Mucosa of descending colon (tissue), 3 donors: ENCODE data around the gene SLC26A3. TPM values are rescaled to one million over a fixed set of nuclear protein-coding genes. Genes with fewer than 3 reads are reported as not detected.

Experiments used
- ATAC-seq: fragments of 200-7000 bp; cut with Tn5 transposase; one replicate; pipeline ENCODE4 v1.9.1; 2020; ENCODE audit warnings: mild to moderate bottlenecking, moderate library complexity
- DNase-seq, 3 donors: peaks; one replicate each; pipeline ENCODE4 v3.0.0-alpha.2; 2020
- H3K36me3 ChIP-seq: fragments of 200-600 bp; one replicate; pipeline ENCODE4 v1.8.0; 2021; ENCODE audit warnings: low read depth, mild to moderate bottlenecking
- H3K4me1 ChIP-seq: fragments of 200-600 bp; one replicate; pipeline ENCODE4 v1.8.0; 2021; ENCODE audit warnings: low read depth, mild to moderate bottlenecking
- H3K4me3 ChIP-seq: fragments of 200-600 bp; one replicate; pipeline ENCODE4 v1.8.0; 2021; ENCODE audit warnings: mild to moderate bottlenecking
- H3K9me3 ChIP-seq: fragments of 200-600 bp; one replicate; pipeline ENCODE4 v1.8.0; 2021; ENCODE audit warnings: mild to moderate bottlenecking
- intact Hi-C, 2 donors: fragments of 100-400 bp; cut with DNase I in 1 of 2; cut with micrococcal nuclease in 1 of 2; formaldehyde crosslinking; loops; one replicate each; pipeline versions ENCODE4 v1.11.0 to v1.11.1; 2022; cut with DNase I, micrococcal nuclease
- total RNA-seq, 3 donors: library from RNA; stranded (reverse); fragmentation: NEBNext Ultra II Directional in 2 of 3; extraction: Animal tissue kit (Norgen Biotek cat#: 25700) in 2 of 3; gene quantifications; one replicate each; pipeline versions ENCODE4 v1.2.1 to v1.2.4, GENCODE V29; 2021 to 2023
- TF ChIP-seq, protein P1 (sequence below): fragments of 200-600 bp; IDR thresholded peaks from one replicate; pipeline ENCODE4 v1.8.0; 2022; ENCODE audit warnings: antibody characterized with exemption, mild to moderate bottlenecking
- donor health status: DM: no; HTN: no; CAD: no; lungs with moderate emphysema.
- donor health status: DM: no; HTN: no; CAD: no.
- donor health status: DM: no; HTN: yes; CAD: no.

SLC26A3 gene
- total RNA-seq, 3 donors from 2014 or later = 1,687 to 3,849 (median 2,946) TPM

DNA sequence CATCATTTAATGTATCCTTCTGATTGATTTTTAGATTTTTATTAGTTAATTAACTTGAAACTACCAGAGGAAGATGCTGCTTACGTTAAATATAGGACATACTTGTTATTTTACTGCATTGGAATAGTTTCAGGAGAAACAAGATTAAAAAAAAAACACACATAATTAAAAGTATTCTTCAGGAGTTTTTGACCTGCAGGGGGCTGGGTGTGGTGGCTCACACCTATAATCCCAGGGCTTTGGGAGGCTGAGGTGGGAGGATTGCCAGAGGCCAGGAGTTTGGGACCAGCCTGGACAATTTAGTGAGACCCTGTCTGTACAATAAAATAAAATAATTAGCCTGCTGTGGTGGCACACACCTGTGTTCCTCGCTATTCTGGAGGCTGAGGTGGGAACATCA, 48.4 kb downstream of the SLC26A3 start:
- ATAC-seq (no peak), DNase-seq (peak in 1 of 3 donors; percentile 34)
- TF ChIP-seq, protein P1, sequence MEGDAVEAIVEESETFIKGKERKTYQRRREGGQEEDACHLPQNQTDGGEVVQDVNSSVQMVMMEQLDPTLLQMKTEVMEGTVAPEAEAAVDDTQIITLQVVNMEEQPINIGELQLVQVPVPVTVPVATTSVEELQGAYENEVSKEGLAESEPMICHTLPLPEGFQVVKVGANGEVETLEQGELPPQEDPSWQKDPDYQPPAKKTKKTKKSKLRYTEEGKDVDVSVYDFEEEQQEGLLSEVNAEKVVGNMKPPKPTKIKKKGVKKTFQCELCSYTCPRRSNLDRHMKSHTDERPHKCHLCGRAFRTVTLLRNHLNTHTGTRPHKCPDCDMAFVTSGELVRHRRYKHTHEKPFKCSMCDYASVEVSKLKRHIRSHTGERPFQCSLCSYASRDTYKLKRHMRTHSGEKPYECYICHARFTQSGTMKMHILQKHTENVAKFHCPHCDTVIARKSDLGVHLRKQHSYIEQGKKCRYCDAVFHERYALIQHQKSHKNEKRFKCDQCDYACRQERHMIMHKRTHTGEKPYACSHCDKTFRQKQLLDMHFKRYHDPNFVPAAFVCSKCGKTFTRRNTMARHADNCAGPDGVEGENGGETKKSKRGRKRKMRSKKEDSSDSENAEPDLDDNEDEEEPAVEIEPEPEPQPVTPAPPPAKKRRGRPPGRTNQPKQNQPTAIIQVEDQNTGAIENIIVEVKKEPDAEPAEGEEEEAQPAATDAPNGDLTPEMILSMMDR = no peak
- Histone ChIP-seq H3K9me3 (no peaks in the 10 kb centered on the region), H3K36me3 (peaks cover 3% of the 10 kb centered on the region), H3K4me1 (no peaks in the 10 kb centered on the region), H3K4me3 (no peak overlapping the region)
- intact Hi-C loops = no loop called here

DNA sequence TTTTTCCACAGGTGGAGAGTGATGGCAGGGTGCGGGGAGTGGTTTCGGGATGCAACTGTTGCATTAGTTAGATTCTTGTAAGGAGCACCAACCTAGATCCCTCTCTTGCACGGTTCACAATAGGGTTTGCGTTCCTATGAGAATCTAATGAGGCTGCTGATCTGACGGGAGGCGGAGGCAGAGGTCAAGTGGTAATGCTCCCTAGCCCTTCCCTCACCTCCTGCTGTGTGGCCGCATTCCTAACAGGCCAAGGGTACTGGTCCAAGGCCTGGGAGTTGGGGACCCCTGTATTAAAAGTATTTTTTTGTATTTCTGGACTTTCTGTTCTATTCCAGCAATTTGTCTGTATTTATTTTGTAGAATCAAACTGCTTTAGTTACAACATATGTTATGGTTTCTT, 51.9 kb downstream of the SLC26A3 start:
- no peak for DNase-seq
- Histone ChIP-seq H3K4me3 (no peak overlapping the region), H3K36me3 (no peaks in the 10 kb centered on the region), H3K4me1 (peaks cover 4% of the 10 kb centered on the region), H3K9me3 (no peaks in the 10 kb centered on the region)
- TF ChIP-seq, protein P1 = no peak
- ATAC-seq = no peak
- intact Hi-C loops = no loop called here

DNA sequence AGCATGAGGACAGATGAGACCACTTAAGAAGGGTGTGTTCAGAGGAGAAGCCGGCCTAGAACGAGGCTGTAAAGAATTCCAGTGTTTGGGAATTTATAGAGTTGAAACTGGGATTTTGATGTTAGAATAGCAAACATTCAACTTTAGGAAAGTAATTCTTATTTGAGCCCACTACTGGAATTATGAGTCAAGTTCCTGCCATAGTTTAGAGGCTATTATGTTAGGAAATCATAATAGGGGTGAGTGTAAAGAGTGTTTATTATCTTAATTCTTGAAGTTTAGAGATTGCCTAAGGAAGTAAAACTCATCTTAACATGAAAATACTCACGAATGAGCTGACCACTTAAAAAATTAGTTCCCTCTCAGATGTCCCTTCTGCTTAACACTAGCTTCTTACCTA, 57.0 kb downstream of the SLC26A3 start:
- H3K36me3 ChIP-seq = no peaks in the 10 kb centered on the region
- intact Hi-C loops = loop anchor here (10.0 kb wide), 1 partner anchor 129 kb away; no protein-coding TSS in a partner anchor

GRCh38 chr7:107744345-107744750, 58.7 kb downstream of the SLC26A3 start:
- TF ChIP-seq, protein P1 = no peak
- DNase-seq = no peak
- peak; percentile 58 for ATAC-seq
- peak overlapping the region; percentile 76 for H3K4me3 ChIP-seq
- H3K4me1 ChIP-seq = peaks cover 26% of the 10 kb centered on the region
- H3K9me3 ChIP-seq = no peaks in the 10 kb centered on the region
- intact Hi-C loops = loop anchor here (10.0 kb wide), 1 partner anchor 130 kb away; no protein-coding TSS in a partner anchor
- no peaks in the 10 kb centered on the region for H3K36me3 ChIP-seq

More for the DNA sequence above, 57.0 kb downstream of the SLC26A3 start:
- no peak for DNase-seq
- H3K4me3 ChIP-seq = no peak overlapping the region
- no peaks in the 10 kb centered on the region for H3K9me3 ChIP-seq
- no peak for ATAC-seq
- peaks cover 26% of the 10 kb centered on the region for H3K4me1 ChIP-seq
- TF ChIP-seq, protein P1 = no peak

DNA sequence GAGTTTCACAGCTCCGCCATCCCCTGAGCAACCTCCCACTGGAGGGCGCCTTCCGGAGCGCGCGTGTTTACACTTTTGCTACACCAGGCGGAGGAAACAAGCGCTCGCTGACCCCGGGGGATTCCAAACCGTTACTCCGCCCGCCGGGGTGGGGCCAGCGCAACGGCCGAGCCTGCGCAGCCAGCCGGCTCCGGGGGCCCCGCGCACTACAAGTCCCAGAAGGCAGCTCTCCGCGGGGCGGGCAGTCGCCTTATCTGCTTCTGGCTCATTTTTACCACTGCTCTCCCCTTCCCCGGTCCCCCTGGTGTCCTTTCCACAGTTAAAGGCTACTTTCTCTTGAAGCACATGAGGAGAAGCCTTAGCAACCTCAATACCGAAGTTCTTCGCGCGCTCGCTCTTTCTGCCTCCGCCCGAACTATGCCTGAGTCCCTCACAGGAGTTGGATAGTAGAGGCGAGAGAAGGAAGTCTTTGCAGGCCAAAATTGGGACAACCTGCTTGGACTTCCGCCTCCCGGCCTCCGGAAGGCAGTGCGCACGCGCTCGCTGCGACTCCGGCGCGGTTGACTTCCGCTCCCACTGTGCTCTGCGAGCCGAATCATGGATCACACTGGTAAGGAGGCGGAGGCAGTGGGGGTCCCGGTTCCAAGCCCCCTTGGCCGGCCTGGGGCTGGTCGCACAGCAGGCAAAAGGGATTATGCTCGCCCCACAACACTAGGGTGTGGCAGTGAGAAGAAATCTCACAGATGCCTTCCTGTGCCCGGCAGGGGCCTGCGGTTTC, 59.3 kb downstream of the SLC26A3 start, which contains the start of gene CBLL1:
Gene CBLL1, plus strand, starts transcription at position 576 of the 778 bp plus-strand sequence. Its CDS starts 22 bp downstream, at position 598.
- TF ChIP-seq, protein P1 = peak; percentile 30
- H3K36me3 ChIP-seq = no peaks in the 10 kb centered on the region
- DNase-seq (peak; percentile 97 to 98 (median 98)), ATAC-seq (peak; percentile 95)
- H3K4me1 ChIP-seq = peaks cover 26% of the 10 kb centered on the region
- H3K9me3 ChIP-seq = no peaks in the 10 kb centered on the region
- intact Hi-C loops = loop anchor here (10.0 kb wide), 1 partner anchor 131 kb away; no protein-coding TSS in a partner anchor
- H3K4me3 ChIP-seq = peak within 1 kb of the TSS; percentile 76
